ENCODE results near the gene CPNE5.

Gene CPNE5

GRCh38 chr6:36840432-36841403 is 1.5 kb upstream of the CPNE5 start:
- Histone ChIP-seq H3K9ac (ENCODE audit: low read length) (no peak overlapping the region), H3K4me3 (ENCODE audit: low read length) (no peak overlapping the region), H3K36me3 (ENCODE audit: control insufficient read depth, insufficient read depth, low read length) (no peaks in the 10 kb centered on the region), H3K4me1 (ENCODE audit: control insufficient read depth, insufficient read depth, low read length) (peaks cover 19% of the 10 kb centered on the region), H3K27me3 (ENCODE audit: control insufficient read depth, insufficient read depth, low read length) (peaks cover 30% of the 10 kb centered on the region), H3K9me3 (ENCODE audit: control insufficient read depth, low read length) (no peaks in the 10 kb centered on the region)

- H3K36me3 ChIP-seq (ENCODE audit: control insufficient read depth, insufficient read depth, low read length), result no peaks in the 10 kb centered on the region
- no peak overlapping the region for H3K4me3 ChIP-seq (ENCODE audit: low read length)
- H3K9ac ChIP-seq (ENCODE audit: low read length), result no peak overlapping the region
- H3K27me3 ChIP-seq (ENCODE audit: control insufficient read depth, insufficient read depth, low read length), result peaks cover 30% of the 10 kb centered on the region
- H3K4me1 ChIP-seq (ENCODE audit: control insufficient read depth, insufficient read depth, low read length), result peaks cover 19% of the 10 kb centered on the region
- H3K9me3 ChIP-seq (ENCODE audit: control insufficient read depth, low read length), result no peaks in the 10 kb centered on the region
These were observed 646 bp upstream of the CPNE5 start for GRCh38 chr6:36839749-36840431.

GRCh38 chr6:36837686-36838085 is 1.6 kb downstream of the CPNE5 start:
- Histone ChIP-seq H3K4me3 (ENCODE audit: low read length) (no peak overlapping the region), H3K36me3 (ENCODE audit: control insufficient read depth, insufficient read depth, low read length) (no peaks in the 10 kb centered on the region), H3K27me3 (ENCODE audit: control insufficient read depth, insufficient read depth, low read length) (peaks cover 30% of the 10 kb centered on the region), H3K9ac (ENCODE audit: low read length) (no peak overlapping the region), H3K9me3 (ENCODE audit: control insufficient read depth, low read length) (no peaks in the 10 kb centered on the region), H3K4me1 (ENCODE audit: control insufficient read depth, insufficient read depth, low read length) (peaks cover 19% of the 10 kb centered on the region)

- Histone ChIP-seq H3K9ac (ENCODE audit: low read length) (no peak overlapping the region), H3K4me1 (ENCODE audit: control insufficient read depth, insufficient read depth, low read length) (peaks cover 19% of the 10 kb centered on the region), H3K36me3 (ENCODE audit: control insufficient read depth, insufficient read depth, low read length) (no peaks in the 10 kb centered on the region), H3K27me3 (ENCODE audit: control insufficient read depth, insufficient read depth, low read length) (peaks cover 30% of the 10 kb centered on the region), H3K4me3 (ENCODE audit: low read length) (no peak overlapping the region), H3K9me3 (ENCODE audit: control insufficient read depth, low read length) (no peaks in the 10 kb centered on the region)
These were observed 2.3 kb downstream of the CPNE5 start for GRCh38 chr6:36837022-36837339.

DNA sequence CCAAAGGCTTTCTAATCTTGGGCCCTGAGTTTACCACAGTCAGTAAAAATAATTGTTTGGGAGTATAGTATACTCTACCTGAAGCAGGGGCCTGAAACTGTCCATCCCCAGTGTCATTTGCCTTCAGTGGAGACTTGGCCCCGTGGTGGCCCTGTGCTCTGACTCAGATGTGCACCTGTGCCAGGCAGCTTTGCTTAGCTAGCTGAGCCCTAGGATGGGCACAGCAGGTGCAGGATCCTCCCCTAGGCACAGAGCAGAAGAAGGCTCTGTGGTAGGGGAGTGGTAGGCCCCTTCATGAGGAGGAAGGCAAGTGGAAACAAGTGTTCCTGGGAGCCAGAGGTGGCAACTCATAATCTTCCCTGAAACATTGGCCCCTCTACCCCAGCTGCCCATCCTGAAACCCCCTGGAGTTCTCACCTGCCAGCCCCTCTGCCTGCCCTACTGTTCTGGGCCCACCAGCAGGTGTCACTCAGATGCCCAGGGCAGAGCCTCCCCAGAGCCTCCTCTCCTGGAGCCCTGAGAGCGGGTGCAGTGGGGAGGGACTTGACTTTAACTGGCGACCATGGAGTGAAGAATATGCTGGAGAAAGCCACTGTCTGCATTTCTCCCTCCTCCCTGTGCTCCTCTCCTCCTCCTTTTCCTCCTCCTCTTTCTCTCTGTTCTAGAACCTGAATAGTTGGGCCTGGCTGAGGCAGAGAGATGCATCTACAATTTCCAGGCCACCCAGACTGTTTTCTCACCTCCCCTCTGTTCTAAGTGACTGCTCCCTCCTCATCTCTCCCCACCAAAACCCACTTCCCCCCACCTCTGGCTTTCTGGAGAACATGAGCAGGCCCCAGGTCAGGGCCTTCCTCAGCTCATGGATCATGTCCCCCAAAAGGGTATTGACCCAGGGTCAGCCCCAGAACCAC is 2.9 kb downstream of the CPNE5 start:
- Histone ChIP-seq H3K36me3 (ENCODE audit: control insufficient read depth, insufficient read depth, low read length) (no peaks in the 10 kb centered on the region), H3K27me3 (ENCODE audit: control insufficient read depth, insufficient read depth, low read length) (peaks cover 30% of the 10 kb centered on the region), H3K4me1 (ENCODE audit: control insufficient read depth, insufficient read depth, low read length) (peaks cover 19% of the 10 kb centered on the region), H3K9me3 (ENCODE audit: control insufficient read depth, low read length) (no peaks in the 10 kb centered on the region), H3K9ac (ENCODE audit: low read length) (no peak overlapping the region), H3K4me3 (ENCODE audit: low read length) (no peak overlapping the region)

DNA sequence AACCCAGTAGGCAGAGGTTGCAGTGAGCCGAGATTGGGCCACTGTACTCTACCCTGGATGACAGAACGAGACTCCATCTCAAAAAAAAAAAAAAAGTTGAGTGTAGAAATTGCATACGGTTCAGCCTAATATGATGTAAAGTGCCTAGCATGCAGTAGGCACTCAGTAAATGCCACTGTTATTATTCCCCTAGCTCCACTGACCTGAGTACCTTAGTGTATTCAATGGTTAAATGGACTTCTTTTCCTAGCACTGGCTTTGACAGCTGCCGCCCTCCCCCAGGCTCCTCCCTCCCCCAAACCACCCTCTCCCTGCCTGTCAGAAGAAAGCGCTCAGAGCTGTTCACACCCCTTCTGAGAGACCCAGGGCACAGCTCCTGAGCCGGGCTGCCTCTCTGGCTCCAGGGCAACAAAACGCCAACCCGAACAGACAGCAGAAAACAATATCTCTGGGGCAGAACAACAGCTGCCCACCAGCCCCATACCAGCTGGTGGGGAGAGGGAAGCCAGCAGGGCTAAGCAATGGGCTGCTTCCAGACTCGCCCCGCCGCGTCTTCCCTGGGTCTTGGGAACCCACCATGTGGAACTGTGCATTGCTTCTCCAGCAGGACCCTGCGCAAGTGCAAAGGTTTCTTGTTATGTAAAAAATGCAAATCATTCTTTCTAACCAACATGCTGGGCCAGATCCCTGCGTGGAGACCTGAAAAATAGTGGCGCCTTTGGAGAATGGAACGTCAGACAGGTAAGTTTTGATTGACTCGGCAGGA is 4.5 kb downstream of the CPNE5 start:
- Histone ChIP-seq H3K9ac (ENCODE audit: low read length) (no peak overlapping the region), H3K9me3 (ENCODE audit: control insufficient read depth, low read length) (no peaks in the 10 kb centered on the region), H3K36me3 (ENCODE audit: control insufficient read depth, insufficient read depth, low read length) (no peaks in the 10 kb centered on the region), H3K4me1 (ENCODE audit: control insufficient read depth, insufficient read depth, low read length) (peaks cover 18% of the 10 kb centered on the region), H3K4me3 (ENCODE audit: low read length) (no peak overlapping the region), H3K27me3 (ENCODE audit: control insufficient read depth, insufficient read depth, low read length) (peaks cover 18% of the 10 kb centered on the region)

DNA sequence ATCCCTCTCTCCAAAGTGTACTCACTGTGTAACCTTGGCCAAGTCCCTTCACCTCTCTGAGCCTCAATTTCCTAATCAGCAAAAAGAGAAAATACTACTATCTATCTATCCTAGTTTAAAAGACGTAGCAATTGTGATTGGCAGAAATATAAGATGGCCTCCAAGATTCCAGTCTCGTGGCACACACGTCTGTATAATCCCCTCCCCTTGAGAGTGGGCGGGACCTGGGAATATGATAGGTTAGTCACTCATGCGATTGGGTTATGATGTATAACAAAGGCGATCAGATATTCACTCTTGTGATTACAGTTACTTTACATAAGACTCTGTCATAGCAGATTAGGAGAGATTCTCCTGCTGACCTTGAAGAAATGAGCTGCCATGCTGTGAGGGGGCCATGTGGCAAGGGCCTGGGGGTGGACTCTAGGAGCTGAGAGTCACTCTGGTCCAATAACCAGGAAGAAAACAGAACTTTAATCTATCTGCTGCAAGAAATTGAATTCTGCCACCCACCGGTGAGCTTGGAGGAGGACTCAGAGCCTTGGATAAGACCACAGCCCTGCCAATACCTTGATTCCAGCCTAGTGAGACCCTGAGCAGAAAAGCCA is 6.0 kb downstream of the CPNE5 start:
- Histone ChIP-seq H3K9ac (ENCODE audit: low read length) (no peak overlapping the region), H3K27me3 (ENCODE audit: control insufficient read depth, insufficient read depth, low read length) (peaks cover 6% of the 10 kb centered on the region), H3K4me3 (ENCODE audit: low read length) (no peak overlapping the region), H3K9me3 (ENCODE audit: control insufficient read depth, low read length) (no peaks in the 10 kb centered on the region), H3K4me1 (ENCODE audit: control insufficient read depth, insufficient read depth, low read length) (peaks cover 12% of the 10 kb centered on the region), H3K36me3 (ENCODE audit: control insufficient read depth, insufficient read depth, low read length) (no peaks in the 10 kb centered on the region)

- Histone ChIP-seq H3K9me3 (ENCODE audit: control insufficient read depth, low read length) (no peaks in the 10 kb centered on the region), H3K27me3 (ENCODE audit: control insufficient read depth, insufficient read depth, low read length) (no peaks in the 10 kb centered on the region), H3K4me1 (ENCODE audit: control insufficient read depth, insufficient read depth, low read length) (peaks cover 12% of the 10 kb centered on the region), H3K9ac (ENCODE audit: low read length) (no peak overlapping the region), H3K36me3 (ENCODE audit: control insufficient read depth, insufficient read depth, low read length) (no peaks in the 10 kb centered on the region), H3K4me3 (ENCODE audit: low read length) (no peak overlapping the region)
These were observed 6.9 kb downstream of the CPNE5 start for GRCh38 chr6:36832313-36832712.

GRCh38 chr6:36830577-36830976 is 8.7 kb downstream of the CPNE5 start:
- no peak overlapping the region for H3K9ac ChIP-seq (ENCODE audit: low read length)
- peaks cover 12% of the 10 kb centered on the region for H3K4me1 ChIP-seq (ENCODE audit: control insufficient read depth, insufficient read depth, low read length)
- H3K9me3 ChIP-seq (ENCODE audit: control insufficient read depth, low read length), result no peaks in the 10 kb centered on the region
- no peaks in the 10 kb centered on the region for H3K36me3 ChIP-seq (ENCODE audit: control insufficient read depth, insufficient read depth, low read length)
- no peak overlapping the region for H3K4me3 ChIP-seq (ENCODE audit: low read length)
- H3K27me3 ChIP-seq (ENCODE audit: control insufficient read depth, insufficient read depth, low read length), result peaks cover 4% of the 10 kb centered on the region

GRCh38 chr6:36829919-36830544 is 9.2 kb downstream of the CPNE5 start:
- H3K4me3 ChIP-seq (ENCODE audit: low read length), result no peak overlapping the region
- H3K36me3 ChIP-seq (ENCODE audit: control insufficient read depth, insufficient read depth, low read length), result no peaks in the 10 kb centered on the region
- no peaks in the 10 kb centered on the region for H3K9me3 ChIP-seq (ENCODE audit: control insufficient read depth, low read length)
- H3K9ac ChIP-seq (ENCODE audit: low read length), result no peak overlapping the region
- peaks cover 4% of the 10 kb centered on the region for H3K27me3 ChIP-seq (ENCODE audit: control insufficient read depth, insufficient read depth, low read length)
- peaks cover 12% of the 10 kb centered on the region for H3K4me1 ChIP-seq (ENCODE audit: control insufficient read depth, insufficient read depth, low read length)
